H9 (cell line): ENCODE measurements around the gene FHOD3. TPM values are rescaled to one million over a fixed set of nuclear protein-coding genes. Genes with fewer than 3 reads are reported as not detected.

Source experiments
- DNase-seq: peaks from one replicate; pipeline ENCODE4 v3.0.0-alpha.2; 2017
- H2AFZ ChIP-seq: one replicate; pipeline ENCODE4 v1.6.1; 2013; ENCODE audit warnings: mild to moderate bottlenecking, low read length, control low read depth, moderate library complexity
- H2AK5ac ChIP-seq: 2 replicates; pipeline ENCODE4 v1.6.1; 2013; ENCODE audit warnings: low read length, control low read depth, mixed read lengths; ENCODE audit not compliant: insufficient read length
- H2BK120ac ChIP-seq: one replicate; pipeline ENCODE4 v1.6.1; 2013; ENCODE audit warnings: low read depth, mild to moderate bottlenecking, low read length, control low read depth, inconsistent platforms; ENCODE audit not compliant: poor library complexity, severe bottlenecking
- H2BK12ac ChIP-seq: 2 replicates; pipeline ENCODE4 v1.6.1; 2013; ENCODE audit warnings: low read length, control low read depth, mixed read lengths, low read depth; ENCODE audit not compliant: insufficient read length
- H2BK15ac ChIP-seq: 2 replicates; pipeline ENCODE4 v1.6.1; 2013; ENCODE audit warnings: low read depth, low read length, control low read depth
- H2BK20ac ChIP-seq: one replicate; pipeline ENCODE4 v1.6.1; 2013; ENCODE audit warnings: low read depth, mild to moderate bottlenecking, low read length, control low read depth, inconsistent platforms; ENCODE audit not compliant: poor library complexity, severe bottlenecking
- H2BK5ac ChIP-seq: 2 replicates; pipeline ENCODE4 v1.6.1; 2013; ENCODE audit warnings: low read length, control low read depth, mixed read lengths; ENCODE audit not compliant: insufficient read length
- H3K14ac ChIP-seq: 2 replicates; pipeline ENCODE4 v1.6.1; 2013; ENCODE audit warnings: low read length, control low read depth; ENCODE audit not compliant: insufficient read depth
- H3K18ac ChIP-seq: 2 replicates; pipeline ENCODE4 v1.6.1; 2013; ENCODE audit warnings: low read depth, mild to moderate bottlenecking, mixed read lengths, low read length, control low read depth; ENCODE audit not compliant: insufficient read length
- H3K23ac ChIP-seq: 2 replicates; pipeline ENCODE4 v1.6.1; 2013; ENCODE audit warnings: low read length, control low read depth, mixed read lengths, low read depth; ENCODE audit not compliant: insufficient read length
- H3K23me2 ChIP-seq: 2 replicates; pipeline ENCODE4 v1.6.1; 2013; ENCODE audit warnings: low read depth, mild to moderate bottlenecking, mixed read lengths, low read length, control low read depth; ENCODE audit not compliant: insufficient read length, poor library complexity, severe bottlenecking
- H3K27ac ChIP-seq: 2 replicates; pipeline ENCODE4 v1.5.1; 2013; ENCODE audit warnings: low read length, control low read depth, mixed read lengths, low read depth; ENCODE audit not compliant: insufficient read length
- H3K27me3 ChIP-seq: 2 replicates; pipeline ENCODE4 v1.6.1; 2013; ENCODE audit warnings: low read length, control low read depth, inconsistent platforms; ENCODE audit not compliant: insufficient read depth
- H3K4ac ChIP-seq: 2 replicates; pipeline ENCODE4 v1.6.1; 2013; ENCODE audit warnings: low read depth, mild to moderate bottlenecking, control low read depth, inconsistent platforms, low read length, moderate library complexity
- H3K4me1 ChIP-seq: 2 replicates; pipeline ENCODE4 v1.6.1; 2013; ENCODE audit warnings: low read length, control low read depth, inconsistent platforms; ENCODE audit not compliant: insufficient read depth
- H3K4me2 ChIP-seq: 2 replicates; pipeline ENCODE4 v1.6.1; 2013; ENCODE audit warnings: low read length, control low read depth, mixed read lengths; ENCODE audit not compliant: insufficient read length, insufficient read depth
- H3K56ac ChIP-seq: 2 replicates; pipeline ENCODE4 v1.6.1; 2013; ENCODE audit warnings: low read depth, mild to moderate bottlenecking, mixed read lengths, low read length, control low read depth; ENCODE audit not compliant: insufficient read length
- H3K79me1 ChIP-seq: 2 replicates; pipeline ENCODE4 v1.6.1; 2013; ENCODE audit warnings: low read depth, mild to moderate bottlenecking, moderate library complexity, low read length, control low read depth, inconsistent platforms; ENCODE audit not compliant: insufficient read depth, poor library complexity, severe bottlenecking
- H3K79me2 ChIP-seq: 2 replicates; pipeline ENCODE4 v1.6.1; 2013; ENCODE audit warnings: low read length, control low read depth, inconsistent platforms; ENCODE audit not compliant: insufficient read depth
- H3K9ac ChIP-seq: 2 replicates; pipeline ENCODE4 v1.6.1; 2013; ENCODE audit warnings: low read length, control low read depth, mixed read lengths; ENCODE audit not compliant: insufficient read length; ENCODE audit errors: extremely low read depth
- H3K9me3 ChIP-seq: one replicate; pipeline ENCODE4 v1.6.1; 2013; ENCODE audit warnings: low read depth, low read length, inconsistent platforms; ENCODE audit not compliant: control insufficient read depth
- H3T11ph ChIP-seq: one replicate; pipeline ENCODE4 v1.6.1; 2013; ENCODE audit warnings: mild to moderate bottlenecking, low read length, control low read depth, inconsistent platforms
- H4K20me1 ChIP-seq: one replicate; pipeline ENCODE4 v1.6.1; 2013; ENCODE audit not compliant: control insufficient read depth, insufficient read length, insufficient read depth
- H4K5ac ChIP-seq: 2 replicates; pipeline ENCODE4 v1.6.1; 2013; ENCODE audit warnings: low read depth, mild to moderate bottlenecking, mixed read lengths, low read length, control low read depth; ENCODE audit not compliant: insufficient read length
- H4K8ac ChIP-seq: replicated peaks from 2 replicates; pipeline ENCODE4 v1.6.1; 2013; ENCODE audit warnings: low read length, control low read depth, mixed read lengths, low read depth; ENCODE audit not compliant: insufficient read length
- H4K91ac ChIP-seq: 2 replicates; pipeline ENCODE4 v1.6.1; 2013; ENCODE audit warnings: low read depth, mild to moderate bottlenecking, moderate library complexity, mixed read lengths, low read length, control low read depth; ENCODE audit not compliant: insufficient read length
- H3K27ac Mint-ChIP-seq, 3 experiments: 2 replicates in 2 of 3; 3 replicates in 1 of 3; pipeline ENCODE4 v1.8.0; 2020 to 2021; ENCODE audit warnings: mixed read lengths in 3 of 3, mild to moderate bottlenecking in 1 of 3, moderate library complexity in 1 of 3
- H3K27me3 Mint-ChIP-seq: 2 replicates; pipeline ENCODE4 v1.8.0; 2021; ENCODE audit warnings: low read depth, mild to moderate bottlenecking, moderate library complexity, mixed read lengths
- H3K36me3 Mint-ChIP-seq, 3 experiments: 2 replicates in 2 of 3; 3 replicates in 1 of 3; pipeline ENCODE4 v1.8.0; 2020 to 2021; ENCODE audit warnings: low read depth in 3 of 3, mixed read lengths in 3 of 3; ENCODE audit not compliant: insufficient read depth in 1 of 3
- H3K4me1 Mint-ChIP-seq, 2 experiments: 2 replicates each; pipeline ENCODE4 v1.8.0; 2020; ENCODE audit warnings: mixed read lengths in 2 of 2
- H3K4me3 Mint-ChIP-seq, 2 experiments: 2 replicates in 1 of 2; 3 replicates in 1 of 2; pipeline ENCODE4 v1.8.0; 2020 to 2021; ENCODE audit warnings: mild to moderate bottlenecking in 2 of 2, mixed read lengths in 2 of 2, moderate library complexity in 1 of 2
- H3K9me3 Mint-ChIP-seq, 2 experiments: 2 replicates in 1 of 2; 3 replicates in 1 of 2; pipeline ENCODE4 v1.8.0; 2020; ENCODE audit warnings: mild to moderate bottlenecking in 2 of 2, mixed read lengths in 2 of 2, moderate library complexity in 1 of 2
- WGBS: extraction: QIAGEN DNeasy Blood & Tissue Kit; methylation state at CpG from one replicate; pipeline ENCODE4 v1.1.7; 2013; ENCODE audit warnings: missing lambda C conversion rate, low lambda C conversion rate, mixed read lengths; ENCODE audit not compliant: insufficient read length; ENCODE audit errors: extremely low coverage; 5-methylcytosine and 5-hydroxymethylcytosine counted together
- total RNA-seq: library from RNA; stranded (reverse); gene quantifications from 2 replicates; pipeline ENCODE4 v1.2.1, GENCODE V29; 2021
- TF ChIP-seq, protein P1 (sequence below): fragments of 200-600 bp; sonication (generic); conservative IDR thresholded peaks from 3 replicates; pipeline ENCODE4 v1.8.0; 2021; ENCODE audit warnings: antibody characterized with exemption, mild to moderate bottlenecking

FHOD3 gene
- total RNA-seq, 1 experiment from 2014 or later: 8.0 TPM

- Histone ChIP-seq H4K20me1 (no peaks in the 10 kb centered on the region), H2BK20ac (no peak overlapping the region), H2AFZ (no peak overlapping the region), H3K79me1 (no peaks in the 10 kb centered on the region), H3K23ac (no peak overlapping the region), H3K18ac (no peak overlapping the region), H3K4me1 (peaks cover 3% of the 10 kb centered on the region; the same call in 1 of the 2 replicates), H3K14ac (no peak overlapping the region), H3K9me3 (no peaks in the 10 kb centered on the region), H2BK12ac (no peak overlapping the region), H2BK120ac (no peak overlapping the region), H3K4me2 (no peak overlapping the region), H4K91ac (no peak overlapping the region), H3K4ac (no peak overlapping the region), H2BK15ac (no peak overlapping the region), H3K27me3 (no peaks in the 10 kb centered on the region), H3K79me2 (no peaks in the 10 kb centered on the region), H4K5ac (no peak overlapping the region), H2BK5ac (no peak overlapping the region), H3K56ac (no peak overlapping the region), H2AK5ac (no peak overlapping the region), H4K8ac (no peak overlapping the region), H3K9ac (no peak overlapping the region), H3T11ph (no peak overlapping the region), H3K27ac (no peak overlapping the region), H3K23me2 (no peaks in the 10 kb centered on the region)
- Mint-ChIP-seq H3K27ac (no peak overlapping the region), H3K4me1 (peaks cover 5 to 6% of the 10 kb centered on the region in 2 experiments), H3K36me3 (peaks cover 0 to 5% (median 0%) of the 10 kb centered on the region in 3 experiments; a peak in 1 of 7 replicates), H3K4me3 (no peak overlapping the region), H3K9me3 (no peaks in the 10 kb centered on the region), H3K27me3 (no peaks in the 10 kb centered on the region)
- DNase-seq: no peak
- TF ChIP-seq, protein P1, sequence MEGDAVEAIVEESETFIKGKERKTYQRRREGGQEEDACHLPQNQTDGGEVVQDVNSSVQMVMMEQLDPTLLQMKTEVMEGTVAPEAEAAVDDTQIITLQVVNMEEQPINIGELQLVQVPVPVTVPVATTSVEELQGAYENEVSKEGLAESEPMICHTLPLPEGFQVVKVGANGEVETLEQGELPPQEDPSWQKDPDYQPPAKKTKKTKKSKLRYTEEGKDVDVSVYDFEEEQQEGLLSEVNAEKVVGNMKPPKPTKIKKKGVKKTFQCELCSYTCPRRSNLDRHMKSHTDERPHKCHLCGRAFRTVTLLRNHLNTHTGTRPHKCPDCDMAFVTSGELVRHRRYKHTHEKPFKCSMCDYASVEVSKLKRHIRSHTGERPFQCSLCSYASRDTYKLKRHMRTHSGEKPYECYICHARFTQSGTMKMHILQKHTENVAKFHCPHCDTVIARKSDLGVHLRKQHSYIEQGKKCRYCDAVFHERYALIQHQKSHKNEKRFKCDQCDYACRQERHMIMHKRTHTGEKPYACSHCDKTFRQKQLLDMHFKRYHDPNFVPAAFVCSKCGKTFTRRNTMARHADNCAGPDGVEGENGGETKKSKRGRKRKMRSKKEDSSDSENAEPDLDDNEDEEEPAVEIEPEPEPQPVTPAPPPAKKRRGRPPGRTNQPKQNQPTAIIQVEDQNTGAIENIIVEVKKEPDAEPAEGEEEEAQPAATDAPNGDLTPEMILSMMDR: no peak
- no CpG with 5 or more reads among the region's 4 CpGs for WGBS
These were observed 331.6 kb downstream of the FHOD3 start for GRCh38 chr18:36629138-36629530.
